GM12892 (cell line): Measurements from ENCODE around the gene METTL18.

Experiments used
- DNase-seq: peaks from one replicate; pipeline ENCODE4 v3.0.0; 2011; ENCODE audit not compliant: insufficient read length
- FAIRE-seq: peaks from 2 replicates; lab custom pipeline; 2011; peaks lifted over from hg19 to GRCh38; lab: Jason Lieb, UNC
- POLR2A ChIP-seq: IDR thresholded peaks from 2 replicates; pipeline ENCODE4 v1.6.1; 2011; ENCODE audit warnings: low read depth, low read length, control low read depth
- POLR2AphosphoS5 ChIP-seq: IDR thresholded peaks from 2 replicates; pipeline ENCODE4 v1.6.1; 2011; ENCODE audit warnings: low read depth, low read length, control low read depth
- TAF1 ChIP-seq: IDR thresholded peaks from 2 replicates; pipeline ENCODE4 v1.6.1; 2011; ENCODE audit warnings: low read depth, mild to moderate bottlenecking, control low read depth, low read length, borderline replicate concordance

The METTL18 gene

GRCh38 chr1:169779970-169780369, 14.7 kb downstream of the METTL18 start:
- FAIRE-seq (no peak), DNase-seq (no peak)
- TF ChIP-seq TAF1 (no peak), POLR2AphosphoS5 (no peak), POLR2A (no peak)

- no peak for DNase-seq
- no peak for FAIRE-seq
- TF ChIP-seq TAF1: no peak
- TF ChIP-seq POLR2A: no peak
- no peak for TF ChIP-seq POLR2AphosphoS5
Measured at GRCh38 chr1:169779150-169779549, 15.6 kb downstream of the METTL18 start.

GRCh38 chr1:169776440-169776839, 18.3 kb downstream of the METTL18 start:
- no peak for TF ChIP-seq TAF1
- TF ChIP-seq POLR2A: no peak
- TF ChIP-seq POLR2AphosphoS5: no peak
- FAIRE-seq (no peak), DNase-seq (no peak)

GRCh38 chr1:169768161-169768560, 26.5 kb downstream of the METTL18 start:
- no peak for TF ChIP-seq POLR2A
- TF ChIP-seq POLR2AphosphoS5: no peak
- TF ChIP-seq TAF1: no peak
- DNase-seq: no peak
- FAIRE-seq: no peak

GRCh38 chr1:169765580-169766331, 29.0 kb downstream of the METTL18 start:
- TF ChIP-seq POLR2AphosphoS5 (no peak), TAF1 (no peak), POLR2A (no peak)
- DNase-seq (no peak), FAIRE-seq (no peak)

- no peak for FAIRE-seq
- TF ChIP-seq POLR2A (no peak), TAF1 (no peak), POLR2AphosphoS5 (no peak)
- DNase-seq: no peak
Measured at GRCh38 chr1:169764919-169765318, 29.8 kb downstream of the METTL18 start.

DNA sequence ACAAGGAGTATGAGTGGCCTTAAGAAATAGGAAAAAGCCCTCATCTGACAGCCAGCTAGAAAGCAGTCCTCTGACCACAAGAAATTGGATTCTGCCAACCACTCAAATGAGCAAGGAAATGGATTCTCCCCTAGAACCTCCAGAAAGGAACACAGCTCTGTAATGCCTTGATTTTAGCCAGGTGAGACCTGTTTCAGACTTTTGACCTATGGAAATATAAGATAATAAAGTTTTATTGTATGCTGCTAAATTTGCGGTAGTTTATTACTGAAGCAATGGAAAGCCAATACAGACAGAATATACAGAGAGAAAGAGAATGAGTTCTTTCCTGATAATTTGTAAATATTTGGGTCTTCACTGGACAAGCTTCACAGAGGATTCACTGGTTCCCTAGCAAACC, 32.0 kb downstream of the METTL18 start:
- FAIRE-seq (no peak), DNase-seq (no peak)
- no peak for TF ChIP-seq POLR2A
- no peak for TF ChIP-seq TAF1
- no peak for TF ChIP-seq POLR2AphosphoS5

GRCh38 chr1:169759038-169759437, 35.7 kb downstream of the METTL18 start:
- TF ChIP-seq POLR2AphosphoS5: no peak
- no peak for TF ChIP-seq POLR2A
- no peak for TF ChIP-seq TAF1
- FAIRE-seq: no peak
- DNase-seq: no peak

- no peak for DNase-seq
- no peak for TF ChIP-seq POLR2AphosphoS5
- FAIRE-seq: no peak
Measured at GRCh38 chr1:169753549-169753948, 41.2 kb downstream of the METTL18 start.

- no peak for DNase-seq
- FAIRE-seq: no peak
- no peak for TF ChIP-seq POLR2AphosphoS5
- no peak for TF ChIP-seq TAF1
- no peak for TF ChIP-seq POLR2A
Measured at GRCh38 chr1:169750041-169750440, 44.7 kb downstream of the METTL18 start.

DNA sequence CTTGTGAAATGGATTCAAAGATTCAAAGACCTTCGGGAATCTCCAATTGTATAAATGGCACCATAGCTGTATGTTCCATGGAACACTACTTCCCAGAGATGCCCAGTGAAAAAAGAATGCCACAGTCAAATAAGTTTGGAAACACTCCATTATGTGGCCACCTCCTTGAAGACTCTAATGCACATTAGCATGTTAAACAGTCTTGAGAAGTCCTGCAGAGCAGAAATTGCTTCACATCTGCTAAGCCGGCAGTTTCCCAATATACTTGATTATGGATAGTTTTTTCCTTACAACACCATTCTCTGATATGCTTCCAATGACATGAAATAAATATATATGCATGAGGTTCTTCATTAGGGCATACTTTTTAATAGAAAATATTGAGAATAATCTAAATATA, 48.2 kb downstream of the METTL18 start:
- no peak for FAIRE-seq
- no peak for TF ChIP-seq POLR2A
- no peak for TF ChIP-seq POLR2AphosphoS5
- TF ChIP-seq TAF1: no peak
- no peak for DNase-seq

- FAIRE-seq: no peak
- DNase-seq: no peak
Measured at GRCh38 chr1:169745015-169745861, 49.5 kb downstream of the METTL18 start.

More at GRCh38 chr1:169745015-169745861, 49.5 kb downstream of the METTL18 start:
- TF ChIP-seq POLR2AphosphoS5 (no peak), TAF1 (no peak), POLR2A (no peak)
